HCT116 (cell line): ENCODE results near the gene MRPL30. TPM values are rescaled to one million over a fixed set of nuclear protein-coding genes. Genes with fewer than 3 reads are reported as not detected.
"Not testable (repeated sequence)": the region's sequence is repeated elsewhere in the genome, so short reads cannot be mapped to it uniquely, and the experiment has no call there.

ENCODE experiments used
- ATAC-seq: fragments of 200-7000 bp; cut with Tn5 transposase; 2 replicates; pipeline ENCODE4 v1.9.1; 2020; ENCODE audit warnings: mild to moderate bottlenecking, moderate library complexity
- BruUV-seq: library from RNA; stranded (reverse); fragments of 400-500 nt; replicated peaks from 2 replicates; lab custom pipeline; 2021; lab: Mats Ljungman, UMichigan
- CTCF ChIA-PET: fragments of 300-600 bp; sonication (Branson Sonifier 250); formaldehyde crosslinking; loops from one replicate; lab custom pipeline; 2021; ENCODE audit warnings: antibody characterized with exemption; lab: Charles Lee
- POLR2A ChIA-PET: fragments of 300-600, 350-600 bp; sonication (Branson Sonifier 250); formaldehyde crosslinking; loops from one replicate; lab custom pipeline; 2021; ENCODE audit warnings: antibody characterized with exemption; lab: Charles Lee
- RAD21 ChIA-PET, 2 experiments: fragments of 300-600 bp; sonication (Branson Sonifier 250); formaldehyde crosslinking; loops; one replicate each; lab custom pipeline; 2023; ENCODE audit warnings: low total read pairs in 2 of 2; ENCODE audit not compliant: uncharacterized antibody in 2 of 2, unreplicated experiment in 2 of 2, low non-redundant PET in 1 of 2; lab: Charles Lee
- DNase-seq: peaks from one replicate; pipeline ENCODE4 v3.0.0-alpha.2; 2010; ENCODE audit warnings: low read depth, low spot score
- H2AFZ ChIP-seq: fragments of 200-600 bp; shearing (Covaris generic), sonication (generic); 2 replicates; pipeline ENCODE4 v1.6.1; 2017; ENCODE audit warnings: low read depth, mixed run types, mixed read lengths, antibody characterized with exemption, low read length; ENCODE audit not compliant: poor library complexity, severe bottlenecking
- H3K27ac ChIP-seq: 2 replicates; pipeline ENCODE4 v1.5.1; 2012; ENCODE audit warnings: low read depth, low read length
- H3K27me3 ChIP-seq: fragments of 200-600 bp; sonication (generic); 2 replicates; pipeline ENCODE4 v1.6.1; 2016; ENCODE audit warnings: mixed run types, low read length, mixed read lengths; ENCODE audit not compliant: insufficient read depth
- H3K36me3 ChIP-seq, 2 experiments: fragments of 200-500 bp in 1 of 2; fragments of 200-600 bp in 1 of 2; sonication (Bioruptor generic) in 1 of 2; sonication (generic) in 1 of 2; 2 replicates each; pipeline versions ENCODE4 v1.5.1 to v1.6.1; 2014 to 2016; ENCODE audit warnings: low read length in 2 of 2, inconsistent platforms in 1 of 2, mixed read lengths in 1 of 2, mixed run types in 1 of 2; ENCODE audit not compliant: insufficient read depth in 2 of 2, control insufficient read depth in 1 of 2
- H3K4me1 ChIP-seq, 2 experiments: fragments of 200-600 bp in 1 of 2; sonication (generic) in 1 of 2; 2 replicates each; pipeline versions ENCODE4 v1.5.1 to v1.6.1; 2012 to 2017; ENCODE audit warnings: low read length in 2 of 2, inconsistent platforms in 1 of 2, mild to moderate bottlenecking in 1 of 2, mixed read lengths in 1 of 2, mixed run types in 1 of 2, moderate library complexity in 1 of 2; ENCODE audit not compliant: insufficient read depth in 2 of 2, control insufficient read depth in 1 of 2
- H3K4me2 ChIP-seq: fragments of 200-600 bp; sonication (generic); 2 replicates; pipeline ENCODE4 v1.6.1; 2017; ENCODE audit warnings: mixed run types, low read length, mixed read lengths
- H3K4me3 ChIP-seq, 2 experiments: fragments of 200-600 bp in 1 of 2; sonication (generic) in 1 of 2; replicated peaks in 1 of 2; 2 replicates each; pipeline ENCODE4 v1.5.1; 2011 to 2016; ENCODE audit warnings: low read length in 2 of 2, control low read depth in 1 of 2, low read depth in 1 of 2, mild to moderate bottlenecking in 1 of 2, mixed read lengths in 1 of 2, mixed run types in 1 of 2
- H3K79me2 ChIP-seq: fragments of 200-600 bp; sonication (generic); 2 replicates; pipeline ENCODE4 v1.6.1; 2017; ENCODE audit warnings: mild to moderate bottlenecking, mixed run types, low read length, moderate library complexity, mixed read lengths; ENCODE audit not compliant: insufficient read depth
- H3K9ac ChIP-seq: fragments of 200-600 bp; sonication (generic); 2 replicates; pipeline ENCODE4 v1.6.1; 2016; ENCODE audit warnings: low read length, mixed read lengths
- H3K9me2 ChIP-seq: fragments of 200-600 bp; sonication (generic), shearing (Covaris generic); 2 replicates; pipeline ENCODE4 v1.6.1; 2017; ENCODE audit warnings: mixed run types, mild to moderate bottlenecking, moderate library complexity; ENCODE audit not compliant: insufficient read depth
- H3K9me3 ChIP-seq, 2 experiments: fragments of 200-500 bp in 1 of 2; fragments of 200-600 bp in 1 of 2; sonication (Bioruptor generic) in 1 of 2; sonication (generic) in 1 of 2; 2 replicates each; pipeline ENCODE4 v1.6.1; 2014 to 2017; ENCODE audit warnings: low read length in 2 of 2, mixed read lengths in 2 of 2, inconsistent platforms in 1 of 2, low read depth in 1 of 2, mild to moderate bottlenecking in 1 of 2, mixed run types in 1 of 2, moderate library complexity in 1 of 2; ENCODE audit not compliant: control insufficient read depth in 1 of 2, insufficient read depth in 1 of 2
- H4K20me1 ChIP-seq: fragments of 200-600 bp; sonication (generic), shearing (Covaris generic); 2 replicates; pipeline ENCODE4 v1.6.1; 2017; ENCODE audit warnings: mixed run types, mild to moderate bottlenecking, moderate library complexity; ENCODE audit not compliant: insufficient read depth
- ELF1 ChIP-seq: IDR thresholded peaks from 2 replicates; pipeline ENCODE4 v1.6.1; 2012; ENCODE audit warnings: low read depth, borderline replicate concordance
- EZH2 ChIP-seq: fragments of 200-600 bp; sonication (generic); IDR thresholded peaks from 2 replicates; pipeline ENCODE4 v1.6.1; 2017; ENCODE audit warnings: antibody characterized with exemption, mixed run types
- EZH2phosphoT487 ChIP-seq: fragments of 200-600 bp; IDR thresholded peaks from 2 replicates; pipeline ENCODE4 v1.6.1; 2018; ENCODE audit warnings: antibody characterized with exemption, borderline replicate concordance
- JUND ChIP-seq: IDR thresholded peaks from 2 replicates; pipeline ENCODE4 v1.6.1; 2012
- POLR2AphosphoS5 ChIP-seq: IDR thresholded peaks from 2 replicates; pipeline ENCODE4 v1.6.1; 2011; ENCODE audit warnings: mild to moderate bottlenecking, low read depth, low read length, moderate library complexity
- RAD21 ChIP-seq: IDR thresholded peaks from 2 replicates; pipeline ENCODE4 v1.6.1; 2012; ENCODE audit warnings: low read depth, mild to moderate bottlenecking
- SIN3A ChIP-seq: IDR thresholded peaks from 2 replicates; pipeline ENCODE4 v1.6.1; 2012; ENCODE audit warnings: low read depth
- YY1 ChIP-seq: IDR thresholded peaks from 2 replicates; pipeline ENCODE4 v1.6.1; 2011; ENCODE audit warnings: low read length, low read depth, moderate library complexity, mild to moderate bottlenecking; ENCODE audit not compliant: insufficient replicate concordance; ENCODE audit errors: extremely low read depth
- intact Hi-C: fragments of 100-400 bp; cut with micrococcal nuclease; formaldehyde crosslinking; loops from 2 replicates; pipeline ENCODE4 v1.10.0; 2022
- total RNA-seq: library from RNA; stranded (reverse); gene quantifications from one replicate; pipeline ENCODE4 v1.2.1, GENCODE V29; 2021; ENCODE audit not compliant: unreplicated experiment

MRPL30 gene
- total RNA-seq, 1 experiment from 2014 or later: 38.1 TPM

DNA sequence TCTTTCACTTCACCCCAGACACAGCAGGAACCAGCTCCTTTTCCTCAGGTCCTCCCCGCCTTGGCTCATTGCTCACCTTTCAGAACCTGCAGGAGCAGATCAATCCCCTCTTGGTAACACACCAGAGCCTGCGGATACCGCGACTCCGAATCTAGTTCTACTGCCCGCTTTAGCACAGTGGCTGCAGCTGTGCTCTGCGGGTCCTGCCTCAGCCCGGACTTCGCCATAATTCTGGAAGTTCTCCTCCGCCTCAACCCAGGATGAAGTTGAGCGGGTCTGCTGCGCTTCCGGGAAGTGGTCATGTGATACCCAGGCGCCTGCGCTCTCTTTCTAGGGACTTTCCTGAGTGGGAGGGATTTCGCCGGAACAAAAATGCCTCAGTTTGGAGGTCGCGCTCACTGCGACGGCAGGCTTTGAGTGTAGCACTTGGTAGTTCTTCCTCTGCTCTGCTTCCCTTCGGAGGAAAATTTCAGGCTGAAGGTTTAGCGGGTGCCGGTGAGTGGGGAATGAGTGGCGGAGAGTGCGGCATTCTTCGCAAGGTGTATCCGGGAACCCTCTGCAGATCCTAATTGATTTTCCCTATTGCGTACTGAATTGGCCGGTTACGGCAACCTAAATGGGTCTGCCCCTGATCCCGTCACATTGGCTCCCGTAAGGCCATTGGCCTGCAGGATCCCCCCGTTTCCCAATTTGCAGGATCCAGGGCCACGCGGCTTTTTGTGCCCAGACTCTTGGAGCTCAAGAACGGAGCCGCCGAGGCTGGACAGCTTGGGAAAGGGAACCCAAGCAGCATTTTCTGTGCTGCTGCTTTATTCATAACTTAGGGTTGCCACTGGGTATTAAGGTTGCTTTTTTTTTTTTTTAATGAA lies at the start of gene MRPL30, which contains the start of gene MITD1 (continued):
- peak; percentile 85 for TF ChIP-seq POLR2AphosphoS5
- TF ChIP-seq EZH2phosphoT487: no peak
- TF ChIP-seq YY1: peak; percentile 86
- TF ChIP-seq EZH2: no peak
- no peak for TF ChIP-seq RAD21
- TF ChIP-seq SIN3A: peak; percentile 95
- TF ChIP-seq JUND: 0 out of 2 replicates have a peak, but pooled peaks have one; percentile 2
- TF ChIP-seq ELF1: peak; percentile 96

DNA sequence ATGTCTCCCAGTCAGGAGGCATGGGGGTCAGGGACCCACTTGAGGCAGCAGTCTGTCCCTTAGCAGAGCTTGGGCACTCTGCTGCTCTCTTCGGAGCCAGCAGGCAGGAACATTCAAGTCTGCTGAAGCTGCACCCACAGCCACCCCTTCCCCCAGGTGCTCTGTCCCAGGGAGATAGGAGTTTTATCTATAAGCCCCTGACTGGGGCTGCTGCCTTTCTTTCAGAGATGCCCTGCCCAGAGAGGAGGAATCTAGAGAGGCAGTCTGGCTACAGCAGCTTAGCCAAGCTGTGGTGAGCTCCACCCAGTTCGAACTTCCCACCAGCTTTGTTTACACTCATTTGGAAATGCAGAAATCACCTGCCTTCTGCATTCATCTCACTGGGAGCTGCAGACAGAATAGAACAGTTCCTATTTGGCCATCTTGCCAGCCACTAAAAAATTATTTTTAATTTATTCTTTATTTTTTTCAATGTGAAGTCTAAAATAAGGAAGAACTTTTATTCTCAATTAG lies 45.9 kb upstream of the MRPL30 start:
- ATAC-seq, H3K27me3 ChIP-seq, H3K79me2 ChIP-seq, H3K9me2 ChIP-seq, H3K4me3 ChIP-seq, DNase-seq, POLR2A ChIA-PET, H3K9ac ChIP-seq, H3K27ac ChIP-seq, H3K4me2 ChIP-seq, H3K36me3 ChIP-seq, BruUV-seq, H4K20me1 ChIP-seq, intact Hi-C loops, CTCF ChIA-PET, RAD21 ChIA-PET, H3K9me3 ChIP-seq, H2AFZ ChIP-seq: not testable (repeated sequence)
- peaks cover 1 to 13% of the 10 kb centered on the region in 2 experiments; a peak in 3 of 4 replicates for H3K4me1 ChIP-seq
